ENCODE measurements around the gene EXD3.

GRCh38 chr9:137433916-137434431 is 11.0 kb upstream of the EXD3 start:
- TF ChIP-seq RAD21 (IDR thresholded peaks at IDR 0.05; ENCODE audit: low read length) (no peak), CTCF (IDR thresholded peaks at IDR 0.05) (no peak), FOXJ3 (CRISPR knock-in tag; IDR thresholded peaks at IDR 0.05) (no peak), FOSL2 (IDR thresholded peaks at IDR 0.05; ENCODE audit: borderline replicate concordance, low read depth) (no peak), RFX5 (IDR thresholded peaks at IDR 0.05; ENCODE audit: low read length) (no peak), REST (IDR thresholded peaks at IDR 0.05; ENCODE audit: low read depth, low read length) (no peak), POLR2AphosphoS5 (IDR thresholded peaks at IDR 0.05; ENCODE audit: low read depth, low read length) (no peak)

Measured in SK-N-SH (cell line).